Fibroblast of pulmonary artery (primary cell): ENCODE results near the gene CD8B.

Experiments used
- DNase-seq: peaks from one replicate; pipeline ENCODE4 v3.0.0-alpha.2; 2010; ENCODE audit warnings: low read depth
- H3K4me3 ChIP-seq: replicated peaks from 2 replicates; pipeline ENCODE4 v1.5.1; 2011; ENCODE audit warnings: low read depth, mild to moderate bottlenecking, control low read depth, low read length, moderate library complexity
- CTCF ChIP-seq: IDR thresholded peaks from 2 replicates; pipeline ENCODE4 v1.5.1; 2011; ENCODE audit warnings: mild to moderate bottlenecking, control low read depth, low read length, inconsistent platforms; ENCODE audit errors: missing control alignments

Gene CD8B

GRCh38 chr2:86774862-86775261 lies 86.8 kb downstream of the CD8B start:
- TF ChIP-seq CTCF, result no peak
- no peak for DNase-seq
- H3K4me3 ChIP-seq, result no peak overlapping the region

- H3K4me3 ChIP-seq, result no peak overlapping the region
- TF ChIP-seq CTCF, result no peak
- DNase-seq, result no peak
Measured at GRCh38 chr2:86772611-86773010, 89.1 kb downstream of the CD8B start.

- no peak for DNase-seq
- no peak overlapping the region for H3K4me3 ChIP-seq
- TF ChIP-seq CTCF, result no peak
Measured at GRCh38 chr2:86770816-86771301, 90.8 kb downstream of the CD8B start.

- no peak overlapping the region for H3K4me3 ChIP-seq
- no peak for TF ChIP-seq CTCF
- DNase-seq, result no peak
Measured at GRCh38 chr2:86769838-86770237, 91.8 kb downstream of the CD8B start.

- H3K4me3 ChIP-seq, result no peak overlapping the region
- DNase-seq, result no peak
- TF ChIP-seq CTCF, result no peak
Measured at GRCh38 chr2:86768189-86768949, 93.3 kb downstream of the CD8B start.
